Measurements from ENCODE around the gene FRAS1.
"Not testable (repeated sequence)": the region's sequence is repeated elsewhere in the genome, so short reads cannot be mapped to it uniquely, and the experiment has no call there.

Gene FRAS1

DNA sequence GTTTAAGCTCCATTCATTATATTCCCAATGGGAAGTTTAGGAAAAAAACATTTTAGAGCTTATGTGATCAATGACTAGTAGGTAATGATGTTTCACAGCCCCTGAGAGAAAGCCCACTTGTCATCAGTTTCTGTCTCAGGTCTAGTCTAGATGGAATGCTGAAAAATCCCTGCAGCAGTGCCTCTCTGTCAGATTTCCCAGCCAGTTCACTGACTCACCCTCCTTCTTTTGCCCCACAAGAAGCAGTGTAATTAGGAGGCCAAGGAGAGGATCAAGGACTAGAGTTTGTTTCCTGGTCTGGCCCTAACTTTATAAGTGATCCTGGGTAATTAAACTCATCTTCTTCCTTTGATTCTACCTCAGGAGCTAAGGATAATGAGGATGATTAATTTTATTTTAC, 375.8 kb downstream of the FRAS1 start:
- DNase-seq (ENCODE audit: low read depth in 2 of 2) = no peak

DNA sequence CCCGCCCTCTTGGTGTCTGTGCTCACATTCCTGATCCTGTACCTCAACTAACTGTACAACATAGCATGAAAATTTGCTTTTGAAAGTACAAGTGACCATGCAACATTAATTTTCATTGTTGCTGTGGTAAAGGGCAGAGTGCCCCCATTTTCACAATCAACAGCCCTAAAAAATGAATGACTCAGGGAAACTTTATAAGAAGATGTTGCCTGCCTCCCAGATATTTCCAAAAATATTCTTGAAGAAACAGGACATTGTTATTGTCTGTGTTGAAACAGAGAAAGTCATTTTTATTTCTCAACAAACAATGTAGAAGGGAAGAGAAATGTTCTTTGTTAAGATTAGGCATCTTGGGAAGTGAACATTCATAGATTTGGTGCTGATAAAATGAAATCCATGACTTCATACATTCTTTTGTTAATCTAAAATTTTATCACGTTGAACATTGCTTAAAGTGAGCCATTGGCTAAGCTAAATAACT, 380.5 kb downstream of the FRAS1 start:
- no peak for DNase-seq (ENCODE audit: low read depth in 2 of 2)

DNA sequence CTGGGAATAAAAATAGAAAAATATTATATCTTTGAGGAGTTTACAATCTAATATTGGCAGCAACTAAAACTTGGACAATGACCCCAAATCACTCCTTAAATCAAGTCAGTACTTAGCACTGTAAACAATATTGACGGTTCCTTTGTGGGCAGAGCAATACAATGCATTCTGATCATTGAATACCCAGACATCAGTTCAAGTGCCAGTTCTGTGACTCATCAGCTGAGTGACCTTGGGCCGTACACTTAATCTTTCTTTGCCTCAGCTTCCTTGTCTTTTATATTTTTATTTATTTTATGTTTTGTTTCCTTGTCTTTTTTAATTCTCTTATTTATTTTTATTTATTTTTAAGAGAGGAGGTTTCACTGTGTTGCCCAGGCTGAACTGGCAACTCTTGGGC, 382.2 kb downstream of the FRAS1 start:
- DNase-seq (ENCODE audit: low read depth in 2 of 2) = no peak

DNA sequence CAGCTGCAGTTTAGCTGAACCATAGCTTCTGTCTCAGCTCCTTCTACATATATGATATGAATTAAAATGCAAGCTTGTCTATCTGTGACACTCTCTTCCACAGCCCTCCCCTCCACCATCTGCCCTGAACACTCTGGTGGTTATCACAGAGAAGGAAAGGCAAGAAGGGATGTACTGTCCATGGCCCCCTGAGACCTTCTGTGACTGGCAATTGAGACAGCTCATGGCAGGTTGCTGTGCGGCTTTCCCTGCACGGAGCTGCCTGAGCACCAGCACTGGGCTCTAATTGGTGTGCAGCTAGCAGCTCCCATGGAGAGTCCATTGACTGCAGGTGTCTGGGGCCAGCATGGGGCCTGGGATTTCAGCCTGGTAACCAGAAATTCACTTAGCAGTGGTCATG, 384.6 kb downstream of the FRAS1 start:
- DNase-seq (ENCODE audit: low read depth in 2 of 2) = no peak

DNA sequence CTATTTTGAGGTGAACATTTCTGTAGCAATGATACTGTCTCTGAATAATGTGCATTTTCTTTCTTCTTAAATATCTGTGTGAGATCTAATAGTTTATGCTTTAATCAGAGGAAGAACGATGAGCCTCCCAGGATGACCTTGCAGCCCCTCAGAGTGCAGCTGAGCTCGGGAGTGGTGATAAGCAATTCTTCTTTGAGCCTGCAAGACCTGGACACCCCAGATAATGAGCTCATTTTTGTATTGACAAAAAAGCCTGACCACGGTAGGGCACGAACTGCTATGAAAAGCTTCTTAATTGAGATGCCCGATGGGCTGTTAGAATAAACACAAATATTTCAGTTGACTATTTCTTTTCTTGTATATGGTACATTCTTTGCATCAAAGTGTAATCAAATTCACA, 389.5 kb downstream of the FRAS1 start:
- no peak for DNase-seq (ENCODE audit: low read depth in 2 of 2)

DNA sequence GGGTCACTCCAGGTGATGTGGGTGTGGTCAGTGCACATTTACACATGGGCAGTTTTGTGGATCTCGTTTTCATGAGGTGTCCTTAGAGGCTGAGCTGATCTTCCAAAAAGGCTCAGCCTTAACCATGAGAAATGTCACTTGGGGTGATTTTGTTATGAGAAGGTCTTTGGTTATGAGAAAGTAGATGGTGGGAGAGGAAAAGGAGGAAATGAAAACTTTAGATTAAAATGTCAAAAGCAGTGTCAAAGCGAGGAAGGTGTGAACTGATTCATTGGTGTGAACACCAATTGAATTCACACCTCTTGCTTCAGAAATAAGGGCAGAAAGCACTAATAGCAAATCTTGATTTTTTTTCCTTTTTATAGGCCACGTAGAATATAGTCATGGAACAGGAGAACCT, 394.3 kb downstream of the FRAS1 start:
- DNase-seq (ENCODE audit: low read depth in 2 of 2) = no peak

DNA sequence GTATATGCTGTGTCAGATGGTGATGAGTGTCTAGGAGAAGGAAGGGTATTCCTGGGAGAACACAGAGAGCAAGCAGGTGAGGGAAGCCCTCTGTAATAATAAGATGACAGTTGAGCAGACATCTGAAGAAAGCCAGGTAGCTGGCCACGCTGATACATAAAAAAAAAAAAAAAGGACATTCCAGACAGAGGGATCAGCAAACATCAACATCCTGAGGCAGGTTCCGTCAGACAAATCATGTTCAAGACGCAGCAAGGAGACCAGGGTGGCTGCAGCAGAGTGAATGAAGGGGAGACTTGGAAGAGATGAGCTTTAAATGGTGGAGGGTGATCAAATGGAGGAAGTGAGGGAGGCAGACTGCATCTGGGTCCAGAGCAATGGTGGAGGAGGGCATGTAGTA, 396.9 kb downstream of the FRAS1 start:
- no peak for DNase-seq (ENCODE audit: low read depth in 2 of 2)

DNA sequence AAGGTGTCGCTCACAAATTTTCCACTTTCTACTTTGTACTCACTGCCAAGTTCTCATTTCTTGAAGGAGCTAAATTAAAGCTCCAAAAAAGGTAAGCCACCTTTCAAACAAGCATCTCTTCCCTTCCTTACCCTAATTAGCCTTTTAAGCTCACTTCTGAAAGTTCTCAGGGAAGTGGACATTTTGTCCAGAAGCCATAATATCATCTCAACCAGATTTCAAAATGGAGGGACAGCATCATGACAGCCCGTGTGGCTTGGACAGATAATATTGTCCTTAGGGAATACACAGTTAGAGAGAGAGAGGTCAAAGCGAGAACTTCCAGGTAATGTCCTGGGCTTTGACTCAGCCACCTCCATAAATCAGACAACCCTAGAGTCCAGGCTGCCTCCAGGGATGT, 400.6 kb downstream of the FRAS1 start:
- DNase-seq (ENCODE audit: low read depth in 2 of 2) = no peak

DNA sequence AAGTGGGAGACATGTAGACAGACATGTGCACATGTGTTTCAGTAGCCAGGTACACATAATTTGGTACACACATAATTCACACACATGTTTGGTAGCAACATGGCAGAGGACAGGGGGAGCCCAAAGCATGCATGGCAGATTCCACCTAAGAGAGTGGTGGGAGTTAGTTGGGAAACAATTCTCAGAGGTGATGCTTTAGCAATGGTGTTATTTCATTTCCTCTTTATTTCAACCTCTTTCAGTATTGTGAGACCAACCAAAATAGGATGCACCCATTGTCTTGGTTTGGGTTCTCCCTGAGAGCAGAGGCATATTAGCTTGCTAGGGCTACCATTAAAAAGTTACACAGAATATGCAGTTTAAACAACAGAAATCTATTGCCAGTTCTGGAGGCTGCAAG, 402.2 kb downstream of the FRAS1 start:
- DNase-seq (ENCODE audit: low read depth in 2 of 2) = no peak

DNA sequence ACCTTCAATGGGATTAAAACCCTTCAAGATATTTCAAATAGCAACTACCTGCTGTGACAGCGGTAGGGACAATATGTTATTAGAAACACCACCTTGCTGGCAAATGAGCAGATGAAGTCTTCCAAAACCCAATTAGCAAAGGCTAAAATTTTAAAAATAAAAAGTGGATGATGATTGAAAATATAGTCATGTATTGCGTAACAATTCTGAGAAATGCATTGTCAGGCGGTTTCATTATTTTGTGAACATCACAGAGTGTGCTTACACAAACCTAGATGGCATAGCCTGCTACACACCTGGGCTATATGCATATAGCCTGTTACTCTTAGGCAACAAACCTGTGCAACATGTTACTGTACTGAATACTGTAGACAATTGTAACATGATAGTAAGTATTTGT, 403.2 kb downstream of the FRAS1 start:
- DNase-seq (ENCODE audit: low read depth in 2 of 2) = no peak

DNA sequence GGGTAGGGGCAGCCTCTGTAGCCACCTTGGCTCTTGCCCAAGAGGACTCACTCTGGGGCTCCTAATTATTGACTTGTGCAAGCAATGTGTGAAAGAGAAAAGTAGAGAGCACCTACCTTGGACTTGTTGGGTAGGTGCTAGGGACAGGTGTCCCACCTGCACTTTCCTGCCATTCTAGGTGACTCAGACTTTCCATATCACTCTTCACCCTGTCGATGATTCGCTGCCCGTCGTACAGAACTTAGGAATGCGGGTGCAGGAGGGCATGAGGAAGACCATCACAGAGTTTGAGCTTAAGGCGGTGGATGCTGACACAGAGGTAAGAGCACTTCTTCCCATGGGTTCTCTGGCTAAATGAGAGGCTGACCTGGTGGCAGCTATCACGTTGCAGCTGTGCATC, 407.1 kb downstream of the FRAS1 start:
- no peak for DNase-seq (ENCODE audit: low read depth in 2 of 2)

DNA sequence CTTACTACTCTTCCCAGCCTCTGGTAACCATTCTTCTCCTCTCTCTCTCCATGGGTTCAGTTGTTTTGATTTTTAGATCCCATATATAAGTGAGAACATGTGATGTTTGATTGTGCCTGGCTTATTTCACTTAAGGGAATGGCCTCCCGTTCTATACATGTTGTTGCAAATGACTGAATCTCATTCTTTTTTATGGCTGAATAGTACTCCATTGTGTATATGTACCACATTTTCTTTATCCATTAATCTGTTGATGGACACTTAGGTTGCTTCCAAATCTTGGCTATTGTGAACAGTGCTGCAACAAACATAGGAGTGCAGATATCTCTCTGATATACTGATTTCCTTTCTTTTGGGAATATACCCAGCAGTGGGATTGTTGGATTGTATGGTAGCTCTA, 410.1 kb downstream of the FRAS1 start:
- DNase-seq (ENCODE audit: low read depth in 2 of 2) = not testable (repeated sequence)

DNA sequence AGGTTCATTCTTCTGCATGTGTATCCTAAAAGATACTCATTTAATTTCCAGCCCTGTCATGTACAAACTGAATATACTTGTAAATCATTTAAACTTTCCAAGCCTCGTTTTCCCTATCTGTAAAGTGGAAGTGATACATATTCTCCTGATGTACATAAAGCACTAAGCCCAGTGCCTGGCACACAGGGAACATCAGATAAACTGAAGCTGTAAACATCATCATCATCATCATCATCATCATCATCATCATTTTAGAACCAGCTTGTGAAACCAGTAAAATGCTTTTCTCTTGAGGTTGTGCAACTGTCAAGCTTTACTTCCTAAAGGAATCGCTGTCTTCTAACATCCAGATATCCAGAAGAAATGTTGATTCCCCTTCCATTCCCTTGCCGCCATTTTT, 411.1 kb downstream of the FRAS1 start:
- DNase-seq (ENCODE audit: low read depth in 2 of 2) = no peak

DNA sequence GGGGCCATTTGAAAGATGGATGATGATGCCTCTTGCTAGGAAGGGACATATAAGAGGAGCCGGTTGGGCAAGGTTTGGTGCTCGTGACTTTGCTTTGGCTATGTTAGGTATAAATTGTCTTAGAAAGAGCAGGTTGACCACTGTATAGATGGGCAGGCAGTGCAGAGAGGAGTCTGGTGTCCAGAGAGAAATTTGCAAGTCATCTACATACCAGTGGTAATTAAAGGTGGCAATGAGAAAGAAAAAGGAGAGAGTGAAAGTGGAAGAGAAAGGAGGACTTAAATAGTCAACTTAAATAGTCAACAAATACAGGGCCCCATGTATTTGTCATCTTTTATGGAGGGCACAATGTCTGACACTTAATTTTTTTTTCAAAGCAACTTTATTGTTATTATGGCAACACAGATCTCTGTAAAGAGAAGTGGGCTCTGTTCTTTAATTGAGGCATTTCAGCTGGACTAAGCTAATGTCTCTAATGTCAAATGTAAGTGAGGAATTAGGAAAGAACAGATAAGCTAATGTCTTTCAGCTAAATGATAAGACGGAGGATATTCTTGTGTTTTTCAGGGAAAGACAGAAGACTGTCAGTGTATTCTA, 419.1 kb downstream of the FRAS1 start:
- DNase-seq (ENCODE audit: low read depth in 2 of 2) = no peak

DNA sequence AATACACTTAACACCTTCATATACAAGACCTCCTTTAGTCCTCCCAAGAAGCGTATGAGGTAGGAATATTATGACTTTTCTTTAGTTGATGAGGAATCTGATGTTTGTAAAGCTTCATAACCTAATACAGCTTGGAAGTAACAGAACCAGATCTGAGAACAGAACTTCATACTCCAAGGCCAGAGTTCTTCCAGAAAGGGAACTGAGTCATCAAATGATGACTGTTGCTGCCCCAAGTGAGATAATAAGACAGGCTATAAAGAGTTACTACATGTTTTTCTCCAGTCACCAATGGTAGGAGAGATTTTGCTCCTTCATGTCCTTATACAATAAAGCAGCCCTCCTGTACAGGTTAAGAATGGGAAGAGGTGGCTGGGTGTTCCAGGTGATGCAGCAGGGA, 420.2 kb downstream of the FRAS1 start:
- no peak for DNase-seq (ENCODE audit: low read depth in 2 of 2)

DNA sequence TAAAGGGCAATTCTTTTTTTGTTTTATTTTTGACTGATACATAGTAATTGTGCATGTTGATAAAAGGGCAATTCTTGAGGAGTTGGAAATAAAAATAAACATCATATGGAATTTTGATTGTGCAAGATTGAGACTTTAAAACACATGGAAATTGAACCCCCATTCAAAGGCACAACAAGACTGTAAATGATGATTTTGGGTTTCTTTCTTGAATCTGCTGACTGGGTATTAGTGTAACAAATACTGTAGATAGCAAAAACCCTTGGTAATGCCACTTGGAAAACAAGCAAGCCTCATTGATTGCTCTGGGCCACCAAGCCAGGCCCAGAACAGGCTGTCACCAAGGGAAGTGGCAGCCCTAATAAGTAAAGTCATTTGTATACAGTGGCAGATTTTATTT, 421.4 kb downstream of the FRAS1 start:
- DNase-seq (ENCODE audit: low read depth in 2 of 2) = no peak

DNA sequence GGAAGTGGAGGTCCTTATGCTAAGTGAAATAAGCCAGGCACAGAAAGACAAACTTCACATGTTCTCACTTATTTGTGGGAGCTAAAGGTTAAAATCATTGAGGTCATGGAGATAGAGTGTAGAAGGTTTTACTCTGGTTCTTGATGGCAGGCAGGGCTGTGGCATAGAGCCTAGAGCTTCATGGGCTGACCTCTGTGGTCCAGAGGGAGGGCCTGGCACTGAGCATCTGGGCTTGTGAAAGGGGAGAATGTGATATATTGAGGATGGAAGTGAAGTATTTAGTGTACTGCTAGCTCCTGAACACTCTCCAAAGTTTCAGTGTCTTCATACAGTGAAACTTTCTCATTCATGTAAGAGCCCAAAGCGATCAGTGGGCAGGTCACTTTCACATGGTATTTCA, 423.2 kb downstream of the FRAS1 start:
- no peak for DNase-seq (ENCODE audit: low read depth in 2 of 2)

DNA sequence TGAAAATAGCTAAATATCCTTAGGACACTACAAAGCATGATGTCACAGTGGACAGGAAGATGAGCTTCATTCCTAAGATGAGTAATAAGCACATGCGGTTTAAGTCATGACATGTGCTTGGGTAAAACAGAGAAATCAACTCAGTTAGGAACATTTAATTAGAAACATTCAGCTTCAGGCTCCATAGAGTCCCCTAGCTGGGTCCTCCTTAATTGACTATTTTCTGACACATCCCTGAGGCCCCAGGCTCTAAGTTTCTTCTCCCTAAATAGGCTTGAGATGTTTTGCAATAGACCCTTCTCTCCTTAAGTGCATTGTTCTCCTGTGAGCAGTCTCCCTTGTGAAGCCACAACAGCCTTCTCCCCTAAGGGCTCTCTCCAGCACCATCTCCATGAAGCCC, 424.1 kb downstream of the FRAS1 start:
- DNase-seq (ENCODE audit: low read depth in 2 of 2) = no peak

DNA sequence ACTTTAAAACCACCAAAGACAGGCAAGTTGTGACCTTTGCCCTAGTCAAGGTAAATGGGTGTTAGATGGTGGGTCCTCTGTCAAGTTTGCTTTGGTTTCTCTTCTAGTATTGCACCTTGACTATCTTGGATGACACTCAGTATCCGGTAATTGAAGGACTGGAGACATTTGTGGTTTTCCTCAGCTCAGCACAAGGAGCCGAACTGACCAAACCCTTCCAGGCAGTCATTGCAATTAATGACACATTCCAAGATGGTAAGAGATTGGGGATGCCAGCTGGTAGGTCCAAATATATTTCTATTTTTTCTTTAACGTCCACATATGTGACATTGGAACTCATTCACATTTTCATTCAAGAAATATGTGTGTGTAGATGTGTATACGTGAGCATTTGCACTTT, 425.2 kb downstream of the FRAS1 start:
- no peak for DNase-seq (ENCODE audit: low read depth in 2 of 2)

DNA sequence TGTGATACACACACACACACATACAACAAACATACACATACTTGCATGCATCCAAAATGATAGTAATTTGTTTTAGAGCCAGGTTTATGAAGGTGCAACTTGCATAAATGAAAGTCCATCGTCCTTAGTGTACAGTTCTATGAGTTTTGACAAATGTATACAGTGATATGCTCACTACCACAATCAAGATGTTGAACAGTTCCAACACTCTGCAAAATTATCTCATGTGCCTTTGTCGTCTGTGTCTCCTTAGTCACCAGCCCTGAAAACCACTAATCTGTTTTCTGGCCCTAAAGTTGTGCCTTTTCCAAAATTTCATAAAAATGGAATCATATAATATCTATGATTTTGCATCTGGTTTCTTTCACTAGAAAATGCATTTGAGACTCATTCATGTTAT, 426.7 kb downstream of the FRAS1 start:
- no peak for DNase-seq (ENCODE audit: low read depth in 2 of 2)

DNA sequence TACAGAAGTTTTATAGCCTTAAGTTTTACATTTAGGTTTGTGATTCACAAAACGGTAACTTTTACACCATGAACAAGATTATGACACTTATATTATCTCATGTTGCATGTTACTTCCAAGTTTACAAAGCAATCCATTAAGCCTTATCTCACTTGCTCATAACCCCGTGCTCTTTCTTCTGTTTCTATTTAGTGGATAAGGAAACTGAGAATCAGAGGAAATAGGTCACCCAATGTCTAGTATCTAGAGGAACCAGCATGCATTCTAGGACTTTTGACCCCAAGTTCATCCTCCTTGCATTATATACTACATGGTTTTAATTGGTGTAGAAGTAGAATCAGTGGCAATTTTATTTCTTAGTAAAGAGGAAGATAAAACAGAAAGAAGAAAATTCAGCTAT, 427.5 kb downstream of the FRAS1 start:
- no peak for DNase-seq (ENCODE audit: low read depth in 2 of 2)

DNA sequence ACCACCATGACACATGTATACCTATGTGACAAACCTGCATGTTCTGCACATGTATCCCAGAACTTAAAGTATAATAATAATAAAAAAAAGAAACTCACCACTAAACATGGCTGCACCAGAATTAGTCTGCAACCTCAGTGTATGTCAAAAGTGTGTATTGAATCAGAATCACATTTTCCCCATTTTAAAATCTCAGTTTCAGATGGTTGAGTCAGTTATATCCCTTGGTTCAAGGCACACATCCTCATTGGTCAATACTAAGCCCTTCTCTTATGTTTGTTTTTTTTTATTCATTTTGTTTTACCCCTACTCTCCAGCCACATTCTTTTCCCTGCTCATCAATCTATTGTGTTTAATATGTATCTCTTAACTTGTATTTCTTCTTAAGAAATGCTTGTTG, 436.6 kb downstream of the FRAS1 start:
- no peak for DNase-seq (ENCODE audit: low read depth in 2 of 2)

DNA sequence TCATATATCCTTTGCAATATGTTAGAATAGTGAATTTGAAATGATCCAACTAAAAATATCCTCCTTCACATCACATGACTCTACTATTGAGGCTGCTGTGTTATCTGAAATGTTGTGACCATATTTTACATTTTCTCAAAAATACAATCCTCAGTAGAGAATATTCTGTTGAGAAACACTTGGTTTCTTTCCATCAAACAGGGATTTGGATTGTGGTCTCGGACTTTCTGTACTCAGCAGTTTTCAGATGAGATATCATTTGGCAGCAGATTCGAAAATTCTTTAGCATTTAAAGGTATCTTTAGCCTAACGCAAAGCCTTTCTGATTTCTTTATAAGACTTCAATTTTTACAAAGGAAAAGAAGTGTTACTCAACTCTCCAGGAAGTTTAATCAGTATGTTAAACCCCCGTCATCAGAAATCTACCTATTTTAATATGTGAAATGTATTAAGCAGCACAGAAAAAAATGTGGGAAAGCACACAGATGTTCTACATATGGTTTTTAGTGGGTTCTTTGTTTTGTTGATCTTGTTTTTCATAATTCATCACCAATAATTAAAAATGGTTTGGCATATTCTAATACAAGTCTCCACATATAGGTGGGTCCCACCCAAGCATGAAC, 439.0 kb downstream of the FRAS1 start:
- no peak for DNase-seq (ENCODE audit: low read depth in 2 of 2)

DNA sequence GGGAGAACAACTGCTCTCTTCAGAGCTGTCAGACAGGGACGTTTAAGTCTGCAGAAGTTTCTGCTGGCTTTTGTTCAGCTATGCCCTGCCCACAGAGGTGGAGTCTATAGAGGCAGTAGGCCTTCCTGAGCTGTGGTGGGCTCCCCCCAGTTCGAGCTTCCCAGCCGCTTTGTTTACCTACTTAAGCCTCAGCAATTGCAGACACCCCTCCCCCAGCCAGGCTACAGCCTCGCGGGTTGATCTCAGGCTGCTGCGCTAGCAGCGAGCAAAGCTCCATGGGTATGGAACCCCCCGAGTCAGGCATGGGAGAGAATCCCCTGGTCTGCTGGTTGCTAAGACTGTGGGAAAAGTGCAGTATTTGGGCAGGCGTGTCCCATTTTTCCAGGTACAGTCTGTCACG, 449.1 kb downstream of the FRAS1 start:
- not testable (repeated sequence) for DNase-seq (ENCODE audit: low read depth in 2 of 2)

Data from stimulated activated CD8-positive, alpha-beta memory T cell treated with anti-CD3 and anti-CD28 coated beads, Interleukin-2, amount 100 ng/mL, for 48 hours (primary cell).